ENCODE data around the gene C1QTNF8. TPM values are rescaled to one million over a fixed set of nuclear protein-coding genes. Genes with fewer than 3 reads are reported as not detected.

Gene C1QTNF8
- total and polyA plus RNA-seq, 2 experiments from 2014 or later, result not detected

DNA sequence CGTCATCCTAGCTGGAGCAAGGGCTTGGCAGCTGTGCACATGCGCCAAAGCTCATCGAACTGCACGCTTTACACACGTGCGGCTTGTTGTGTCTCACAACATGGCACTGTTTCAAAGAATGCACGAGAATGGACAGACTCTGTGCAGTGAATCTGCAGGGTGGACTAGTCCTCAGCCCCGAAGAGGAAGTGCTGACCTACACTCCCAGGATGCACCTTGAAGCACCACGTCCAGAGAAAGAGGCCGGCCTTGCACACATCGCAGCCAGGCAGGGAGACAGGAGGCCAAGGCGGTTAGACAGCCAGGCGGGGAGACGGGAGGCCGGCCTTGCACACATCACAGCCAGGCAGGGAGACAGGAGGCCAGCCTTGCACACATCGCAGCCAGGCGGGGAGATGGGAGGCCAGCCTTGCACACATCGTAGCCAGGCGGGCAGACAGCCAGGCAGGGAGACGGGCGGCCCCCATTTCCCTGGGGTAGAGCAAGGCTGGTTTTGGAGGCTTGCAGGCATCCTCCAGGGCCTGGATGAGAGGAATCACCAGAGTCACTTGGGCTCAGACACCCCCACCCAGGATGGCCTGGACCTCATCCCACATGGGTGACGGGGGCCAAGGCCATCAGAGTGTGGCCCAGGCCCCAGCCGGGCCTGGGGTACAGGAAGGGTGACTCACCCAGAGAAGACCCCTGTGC is 47.9 kb upstream of the C1QTNF8 start:
- Histone ChIP-seq H3K4me2 (ENCODE audit: unreplicated experiment) (no peak overlapping the region), H3K9me2 (ENCODE audit: insufficient read depth) (no peaks in the 10 kb centered on the region), H3K36me3 (ENCODE audit: low read depth) (no peaks in the 10 kb centered on the region), H3K79me2 (ENCODE audit: insufficient read depth) (no peaks in the 10 kb centered on the region), H3K4me3 (no peak overlapping the region), H4K20me1 (ENCODE audit: insufficient read depth) (no peaks in the 10 kb centered on the region), H3F3A (ENCODE audit: insufficient read depth) (no peaks in the 10 kb centered on the region), H3K9me3 (ENCODE audit: low read depth) (no peaks in the 10 kb centered on the region), H3K4me1 (ENCODE audit: insufficient read depth) (no peaks in the 10 kb centered on the region), H3K27ac (no peak overlapping the region), H3K27me3 (replicated peaks; ENCODE audit: insufficient read depth) (peaks cover 9% of the 10 kb centered on the region; the same call in 1 of the 2 replicates), H2AFZ (no peak overlapping the region), H3K9ac (no peak overlapping the region)
- 56 to 60% methylated on average over 23 of the region's 23 CpGs for WGBS, 2 experiments (ENCODE audit: low coverage in 1 of 2, low lambda C conversion rate in 2 of 2, missing lambda C conversion rate in 2 of 2)
- DNase-seq, result no peak
- in situ Hi-C loops (cut with MboI), result no loop called here
- TF ChIP-seq EZH2phosphoT487 (IDR thresholded peaks at IDR 0.05; ENCODE audit: insufficient read depth, low read depth), result no peak
- TF ChIP-seq EZH2 (IDR thresholded peaks at IDR 0.05; ENCODE audit: insufficient read depth, poor library complexity, severe bottlenecking), result no peak

GRCh38 chr16:1142911-1143310 is 46.9 kb upstream of the C1QTNF8 start:
- H4K20me1 ChIP-seq (ENCODE audit: insufficient read depth), result no peaks in the 10 kb centered on the region
- H3K9ac ChIP-seq, result no peak overlapping the region
- TF ChIP-seq EZH2 (IDR thresholded peaks at IDR 0.05; ENCODE audit: insufficient read depth, poor library complexity, severe bottlenecking) (no peak), EZH2phosphoT487 (IDR thresholded peaks at IDR 0.05; ENCODE audit: insufficient read depth, low read depth) (no peak)
- H3K9me2 ChIP-seq (ENCODE audit: insufficient read depth), result no peaks in the 10 kb centered on the region
- in situ Hi-C loops (cut with MboI), result no loop called here
- no peaks in the 10 kb centered on the region for H3K4me1 ChIP-seq (ENCODE audit: insufficient read depth)
- H3K4me3 ChIP-seq, result no peak overlapping the region
- no peak overlapping the region for H2AFZ ChIP-seq
- no peaks in the 10 kb centered on the region for H3K36me3 ChIP-seq (ENCODE audit: low read depth)
- no peaks in the 10 kb centered on the region for H3F3A ChIP-seq (ENCODE audit: insufficient read depth)
- WGBS, 2 experiments (ENCODE audit: low coverage in 1 of 2, low lambda C conversion rate in 2 of 2, missing lambda C conversion rate in 2 of 2), result 49 to 56% methylated on average over 19 of the region's 19 CpGs
- H3K27ac ChIP-seq, result no peak overlapping the region
- H3K79me2 ChIP-seq (ENCODE audit: insufficient read depth), result no peaks in the 10 kb centered on the region
- H3K27me3 ChIP-seq (replicated peaks; ENCODE audit: insufficient read depth), result peaks cover 12% of the 10 kb centered on the region; the same call in 1 of the 2 replicates
- no peak for DNase-seq
- no peak overlapping the region for H3K4me2 ChIP-seq (ENCODE audit: unreplicated experiment)
- H3K9me3 ChIP-seq (ENCODE audit: low read depth), result no peaks in the 10 kb centered on the region

DNA sequence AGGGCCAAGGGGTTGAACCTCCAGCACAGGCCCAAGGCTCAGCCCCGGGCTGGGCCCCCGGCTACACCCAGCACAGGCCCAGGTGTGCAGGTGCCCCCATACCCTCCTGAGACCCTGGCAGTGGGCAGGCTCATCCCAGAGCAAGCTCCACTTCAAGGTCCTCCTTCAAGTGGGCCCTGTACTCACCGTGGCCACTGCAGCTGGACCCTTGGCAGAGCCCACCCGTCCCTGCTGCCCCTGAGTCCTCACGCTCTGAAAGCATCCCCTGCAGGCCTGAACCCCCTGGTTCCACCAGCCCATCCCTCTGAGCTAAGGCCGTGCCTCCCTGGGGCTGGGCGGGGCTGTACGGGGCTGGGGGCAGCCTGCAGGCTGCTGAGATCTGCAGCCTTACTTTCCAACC is 45.7 kb upstream of the C1QTNF8 start:
- no peaks in the 10 kb centered on the region for H3K79me2 ChIP-seq (ENCODE audit: insufficient read depth)
- no peaks in the 10 kb centered on the region for H3K4me1 ChIP-seq (ENCODE audit: insufficient read depth)
- no peak overlapping the region for H3K4me2 ChIP-seq (ENCODE audit: unreplicated experiment)
- DNase-seq, result no peak
- TF ChIP-seq EZH2 (IDR thresholded peaks at IDR 0.05; ENCODE audit: insufficient read depth, poor library complexity, severe bottlenecking) (no peak), EZH2phosphoT487 (IDR thresholded peaks at IDR 0.05; ENCODE audit: insufficient read depth, low read depth) (no peak)
- H4K20me1 ChIP-seq (ENCODE audit: insufficient read depth), result no peaks in the 10 kb centered on the region
- H3F3A ChIP-seq (ENCODE audit: insufficient read depth), result no peaks in the 10 kb centered on the region
- H3K9ac ChIP-seq, result no peak overlapping the region
- H3K27ac ChIP-seq, result no peak overlapping the region
- H3K27me3 ChIP-seq (replicated peaks; ENCODE audit: insufficient read depth), result peaks cover 12% of the 10 kb centered on the region; the same call in 1 of the 2 replicates
- H3K36me3 ChIP-seq (ENCODE audit: low read depth), result no peaks in the 10 kb centered on the region
- no peak overlapping the region for H2AFZ ChIP-seq
- WGBS, 2 experiments (ENCODE audit: low coverage in 1 of 2, low lambda C conversion rate in 2 of 2, missing lambda C conversion rate in 2 of 2), result 18 to 53% methylated on average over 5 to 8 of the region's 8 CpGs
- H3K9me3 ChIP-seq (ENCODE audit: low read depth), result no peaks in the 10 kb centered on the region
- H3K4me3 ChIP-seq, result no peak overlapping the region
- in situ Hi-C loops (cut with MboI), result no loop called here
- no peaks in the 10 kb centered on the region for H3K9me2 ChIP-seq (ENCODE audit: insufficient read depth)

- no peak overlapping the region for H3K4me3 ChIP-seq
- H3K79me2 ChIP-seq (ENCODE audit: insufficient read depth), result no peaks in the 10 kb centered on the region
- DNase-seq, result no peak
- H3F3A ChIP-seq (ENCODE audit: insufficient read depth), result no peaks in the 10 kb centered on the region
- H3K4me2 ChIP-seq (ENCODE audit: unreplicated experiment), result no peak overlapping the region
- peaks cover 12% of the 10 kb centered on the region; the same call in 1 of the 2 replicates for H3K27me3 ChIP-seq (replicated peaks; ENCODE audit: insufficient read depth)
- H3K36me3 ChIP-seq (ENCODE audit: low read depth), result no peaks in the 10 kb centered on the region
- H3K9me3 ChIP-seq (ENCODE audit: low read depth), result no peaks in the 10 kb centered on the region
- TF ChIP-seq EZH2 (IDR thresholded peaks at IDR 0.05; ENCODE audit: insufficient read depth, poor library complexity, severe bottlenecking), result no peak
- TF ChIP-seq EZH2phosphoT487 (IDR thresholded peaks at IDR 0.05; ENCODE audit: insufficient read depth, low read depth), result no peak
- no peaks in the 10 kb centered on the region for H3K4me1 ChIP-seq (ENCODE audit: insufficient read depth)
- no peaks in the 10 kb centered on the region for H3K9me2 ChIP-seq (ENCODE audit: insufficient read depth)
- H4K20me1 ChIP-seq (ENCODE audit: insufficient read depth), result no peaks in the 10 kb centered on the region
- no peak overlapping the region for H2AFZ ChIP-seq
- in situ Hi-C loops (cut with MboI), result no loop called here
- no peak overlapping the region for H3K27ac ChIP-seq
- 17 to 26% methylated on average over 7 to 8 of the region's 8 CpGs for WGBS, 2 experiments (ENCODE audit: low coverage in 1 of 2, low lambda C conversion rate in 2 of 2, missing lambda C conversion rate in 2 of 2)
- no peak overlapping the region for H3K9ac ChIP-seq
Measured at GRCh38 chr16:1141191-1141590, 45.1 kb upstream of the C1QTNF8 start.

Data from GM23248 (cell line).